ENCODE data around the gene CCDC158.
"Not testable (repeated sequence)": the region's sequence is repeated elsewhere in the genome, so short reads cannot be mapped to it uniquely, and the experiment has no call there.

The CCDC158 gene

DNA sequence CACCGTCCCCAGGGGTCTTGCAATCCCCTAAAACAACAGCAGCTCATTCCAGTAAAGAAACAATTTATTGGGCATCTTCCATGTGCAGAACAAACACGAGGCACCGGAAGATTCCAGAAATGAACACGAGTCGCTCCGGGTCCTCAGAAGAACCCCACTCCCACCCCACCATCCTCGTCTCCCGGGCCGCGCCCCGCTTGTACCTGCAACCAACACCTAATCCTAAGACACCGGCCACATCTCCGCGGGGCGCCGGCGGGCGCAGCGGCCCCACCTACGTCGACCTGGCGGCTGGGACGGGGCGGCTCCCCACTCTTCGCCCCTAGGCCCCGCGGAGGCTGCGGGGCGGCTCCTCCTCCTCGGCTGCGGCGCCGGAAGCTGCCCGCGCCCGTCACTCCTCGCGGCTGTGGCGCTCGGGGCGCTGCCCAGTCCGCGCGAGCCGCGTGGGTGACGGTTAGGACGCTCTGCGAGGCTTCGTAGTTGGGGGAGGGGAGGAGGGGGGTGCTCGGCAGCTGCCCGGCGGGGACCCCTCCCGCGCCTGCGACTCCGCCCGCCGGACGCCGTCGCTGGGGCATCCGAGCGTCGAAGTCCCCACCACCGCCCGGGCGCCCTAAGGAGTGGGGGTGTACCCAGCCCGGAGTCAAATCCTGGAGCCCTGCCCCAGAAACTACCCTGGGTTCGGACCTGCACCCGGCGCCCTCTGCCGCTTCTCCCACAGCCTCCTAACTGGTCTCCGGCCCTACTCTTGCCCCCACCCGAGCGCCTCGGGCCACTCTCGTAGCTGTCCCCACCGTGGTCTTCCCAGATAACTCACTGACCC is at the start of gene CCDC158:
Gene CCDC158 (minus strand): TSS at position 380 of the 820 bp plus-strand sequence. CDS start 17,934 bp downstream, outside the sequence.
- H3K4me3 ChIP-seq (ENCODE audit: low read depth, low read length) = peak within 1 kb of the TSS; percentile 50
- DNase-seq (ENCODE audit: low read depth) = no peak

GRCh38 chr4:76470532-76470931 is 49.6 kb upstream of the CCDC158 start:
- H3K4me3 ChIP-seq (ENCODE audit: low read depth, low read length) = no peak overlapping the region
- no peak for DNase-seq (ENCODE audit: low read depth)

GRCh38 chr4:76470064-76470463 is 49.1 kb upstream of the CCDC158 start:
- no peak for DNase-seq (ENCODE audit: low read depth)
- no peak overlapping the region for H3K4me3 ChIP-seq (ENCODE audit: low read depth, low read length)

DNA sequence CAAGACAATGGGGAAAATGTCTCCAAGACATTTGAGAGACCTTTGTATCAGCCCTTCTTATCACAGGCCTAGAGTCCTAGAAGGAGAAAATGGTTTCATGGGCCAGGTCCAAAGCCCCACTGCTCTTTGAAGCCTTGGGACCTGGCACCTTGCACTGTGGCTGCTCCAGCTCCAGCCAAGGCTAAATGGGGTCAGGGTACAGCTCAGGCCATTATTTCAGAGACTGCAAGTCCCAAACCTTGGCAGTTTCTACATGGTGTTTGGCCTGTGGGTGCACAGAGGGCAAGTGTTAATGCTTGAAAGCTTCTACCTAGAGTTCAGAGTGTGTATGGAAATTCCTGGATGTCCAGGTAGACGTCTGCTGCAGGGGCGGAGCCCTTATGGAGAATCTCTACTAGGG is 42.6 kb upstream of the CCDC158 start:
- DNase-seq (ENCODE audit: low read depth) = no peak
- no peak overlapping the region for H3K4me3 ChIP-seq (ENCODE audit: low read depth, low read length)

GRCh38 chr4:76459291-76459723 is 38.4 kb upstream of the CCDC158 start:
- no peak overlapping the region for H3K4me3 ChIP-seq (ENCODE audit: low read depth, low read length)

DNA sequence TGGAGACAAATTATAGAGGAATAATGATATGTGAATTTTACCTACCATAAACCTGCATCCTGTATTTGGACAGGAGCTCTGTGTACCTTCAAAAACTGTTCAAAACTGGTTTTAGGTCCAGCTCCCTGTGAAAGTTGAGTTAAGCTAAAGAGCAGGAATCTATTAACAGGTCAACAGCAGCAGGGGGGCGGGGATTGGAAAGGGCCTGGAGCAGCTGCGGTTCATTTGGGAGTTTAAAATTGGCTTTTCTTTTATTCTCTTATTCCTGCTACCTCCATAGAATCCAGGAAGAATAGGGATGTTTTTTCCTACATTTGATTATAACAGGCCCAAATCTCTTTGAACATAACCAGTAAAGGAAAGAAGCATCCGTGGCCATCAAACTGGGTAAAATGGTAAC is 37.9 kb upstream of the CCDC158 start:
- H3K4me3 ChIP-seq (ENCODE audit: low read depth, low read length) = no peak overlapping the region
- DNase-seq (ENCODE audit: low read depth) = no peak

More at GRCh38 chr4:76459291-76459723, 38.4 kb upstream of the CCDC158 start:
- no peak for DNase-seq (ENCODE audit: low read depth)

- DNase-seq (ENCODE audit: low read depth) = no peak
- H3K4me3 ChIP-seq (ENCODE audit: low read depth, low read length) = no peak overlapping the region
Measured at GRCh38 chr4:76458297-76458696, 37.4 kb upstream of the CCDC158 start.

GRCh38 chr4:76457885-76458284 is 36.9 kb upstream of the CCDC158 start:
- no peak overlapping the region for H3K4me3 ChIP-seq (ENCODE audit: low read depth, low read length)
- DNase-seq (ENCODE audit: low read depth) = no peak

GRCh38 chr4:76454073-76454472 is 33.1 kb upstream of the CCDC158 start:
- DNase-seq (ENCODE audit: low read depth); H3K4me3 ChIP-seq (ENCODE audit: low read depth, low read length): not testable (repeated sequence)

DNA sequence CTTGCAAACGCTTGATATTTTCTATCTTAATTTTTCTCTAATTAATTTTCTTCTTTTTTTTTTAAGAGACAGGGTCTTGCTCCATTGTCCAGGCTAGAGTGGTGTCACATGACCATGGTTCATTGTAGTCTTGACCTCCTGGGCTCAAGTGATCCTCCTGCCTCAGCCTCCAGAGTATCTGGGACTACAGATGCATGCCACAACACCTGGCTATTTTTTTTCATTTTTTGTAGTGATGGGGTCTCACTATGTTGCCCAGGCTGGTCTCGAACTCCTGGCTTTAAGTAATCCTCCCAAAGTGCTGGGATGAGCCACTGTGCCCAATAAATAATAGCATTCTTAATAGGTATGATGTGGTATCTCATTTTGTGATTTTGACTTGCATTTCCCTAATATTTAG is 32.3 kb upstream of the CCDC158 start:
- DNase-seq (ENCODE audit: low read depth) = no peak
- no peak overlapping the region for H3K4me3 ChIP-seq (ENCODE audit: low read depth, low read length)

DNA sequence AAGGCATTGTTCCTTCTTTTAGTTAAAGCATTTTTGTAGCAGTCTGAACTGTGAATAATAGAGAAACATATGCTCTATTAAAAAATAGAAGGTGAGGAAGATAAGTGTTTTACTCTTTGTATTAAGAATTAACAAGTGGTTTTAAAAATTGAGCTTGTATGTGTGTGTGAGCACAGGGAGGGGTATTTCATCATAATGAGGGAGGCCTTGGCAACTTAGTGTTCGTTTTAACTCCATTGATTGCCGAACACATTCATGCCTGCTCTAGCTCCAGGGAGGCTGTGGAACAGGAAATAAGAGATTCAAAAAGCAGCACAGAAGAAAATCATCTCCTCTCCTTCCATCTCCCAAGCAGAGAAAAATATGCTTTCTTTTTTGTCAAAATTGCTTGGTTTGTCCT is 28.9 kb upstream of the CCDC158 start:
- no peak overlapping the region for H3K4me3 ChIP-seq (ENCODE audit: low read depth, low read length)

DNA sequence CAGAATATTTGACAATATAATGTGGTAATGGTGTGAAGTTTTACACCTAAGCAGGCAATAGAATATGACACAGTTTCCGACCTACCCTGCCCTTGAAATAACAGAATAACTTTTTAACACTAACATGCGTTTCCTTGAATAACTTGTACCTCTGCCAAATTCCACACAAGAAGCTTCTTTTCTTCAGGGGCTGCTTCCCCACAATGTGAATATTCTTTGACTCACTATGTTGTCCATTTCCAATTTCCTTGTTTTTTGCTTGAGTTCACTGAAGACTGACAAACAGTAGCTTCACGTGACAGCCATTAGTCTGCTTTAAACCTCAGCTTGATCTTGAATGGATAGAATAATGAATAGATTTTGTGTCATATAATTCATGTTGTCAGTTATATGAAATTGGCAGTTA is 28.4 kb upstream of the CCDC158 start:
- no peak for DNase-seq (ENCODE audit: low read depth)
- no peak overlapping the region for H3K4me3 ChIP-seq (ENCODE audit: low read depth, low read length)

More for the DNA sequence above, 28.9 kb upstream of the CCDC158 start:
- no peak for DNase-seq (ENCODE audit: low read depth)

- DNase-seq (ENCODE audit: low read depth) = no peak
- H3K4me3 ChIP-seq (ENCODE audit: low read depth, low read length) = no peak overlapping the region
Measured at GRCh38 chr4:76448211-76448610, 27.3 kb upstream of the CCDC158 start.

DNA sequence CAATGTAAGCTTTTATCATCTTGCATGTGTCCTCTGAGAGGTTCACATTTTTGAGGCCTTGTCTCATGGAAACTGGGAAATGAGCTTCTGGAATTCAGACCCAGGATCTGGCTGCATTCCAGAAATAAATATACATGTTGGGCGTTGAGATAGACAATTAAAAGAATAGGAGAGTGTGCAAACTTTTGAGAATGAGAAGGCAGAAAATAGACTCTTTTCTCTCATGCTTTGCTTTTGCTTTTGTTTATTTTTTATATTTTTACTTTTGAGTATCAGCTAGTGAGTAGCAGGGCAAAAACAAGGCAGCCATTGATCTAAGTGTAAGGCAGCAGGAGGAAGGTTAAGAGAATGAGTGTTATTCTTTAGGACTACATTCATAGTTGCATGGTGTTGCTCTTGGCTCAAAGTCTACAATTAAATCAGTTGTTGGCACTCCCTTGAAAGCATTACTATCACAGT is 26.5 kb upstream of the CCDC158 start:
- no peak overlapping the region for H3K4me3 ChIP-seq (ENCODE audit: low read depth, low read length)
- DNase-seq (ENCODE audit: low read depth) = no peak

DNA sequence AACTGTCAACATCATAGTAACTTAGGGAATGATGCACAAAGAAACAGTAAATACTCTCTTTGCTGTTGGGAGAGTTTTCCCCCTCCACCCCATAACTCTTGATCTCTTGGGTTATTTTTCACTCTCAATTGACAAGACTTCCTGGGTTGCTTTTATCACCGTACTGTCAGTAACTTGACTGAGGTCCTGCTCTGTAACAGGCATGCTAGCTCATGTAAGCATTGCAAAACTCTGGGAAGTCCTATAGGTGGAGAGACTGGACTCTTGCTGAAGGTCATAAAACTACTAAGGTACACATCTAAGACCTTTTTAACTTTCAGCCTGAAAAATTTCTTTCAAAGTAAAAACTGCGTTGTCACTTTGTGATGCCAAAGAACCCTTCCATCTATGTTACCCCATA is 25.0 kb upstream of the CCDC158 start:
- DNase-seq (ENCODE audit: low read depth) = no peak

GRCh38 chr4:76443376-76443775 is 22.4 kb upstream of the CCDC158 start:
- H3K4me3 ChIP-seq (ENCODE audit: low read depth, low read length) = no peak overlapping the region
- DNase-seq (ENCODE audit: low read depth) = no peak

More for the DNA sequence above, 25.0 kb upstream of the CCDC158 start:
- H3K4me3 ChIP-seq (ENCODE audit: low read depth, low read length) = no peak overlapping the region

- no peak overlapping the region for H3K4me3 ChIP-seq (ENCODE audit: low read depth, low read length)
- DNase-seq (ENCODE audit: low read depth) = no peak
Measured at GRCh38 chr4:76442807-76443206, 21.9 kb upstream of the CCDC158 start.

- no peak for DNase-seq (ENCODE audit: low read depth)
- no peak overlapping the region for H3K4me3 ChIP-seq (ENCODE audit: low read depth, low read length)
Measured at GRCh38 chr4:76441881-76442280, 20.9 kb upstream of the CCDC158 start.

GRCh38 chr4:76439491-76439890 is 18.6 kb upstream of the CCDC158 start:
- no peak for DNase-seq (ENCODE audit: low read depth)

DNA sequence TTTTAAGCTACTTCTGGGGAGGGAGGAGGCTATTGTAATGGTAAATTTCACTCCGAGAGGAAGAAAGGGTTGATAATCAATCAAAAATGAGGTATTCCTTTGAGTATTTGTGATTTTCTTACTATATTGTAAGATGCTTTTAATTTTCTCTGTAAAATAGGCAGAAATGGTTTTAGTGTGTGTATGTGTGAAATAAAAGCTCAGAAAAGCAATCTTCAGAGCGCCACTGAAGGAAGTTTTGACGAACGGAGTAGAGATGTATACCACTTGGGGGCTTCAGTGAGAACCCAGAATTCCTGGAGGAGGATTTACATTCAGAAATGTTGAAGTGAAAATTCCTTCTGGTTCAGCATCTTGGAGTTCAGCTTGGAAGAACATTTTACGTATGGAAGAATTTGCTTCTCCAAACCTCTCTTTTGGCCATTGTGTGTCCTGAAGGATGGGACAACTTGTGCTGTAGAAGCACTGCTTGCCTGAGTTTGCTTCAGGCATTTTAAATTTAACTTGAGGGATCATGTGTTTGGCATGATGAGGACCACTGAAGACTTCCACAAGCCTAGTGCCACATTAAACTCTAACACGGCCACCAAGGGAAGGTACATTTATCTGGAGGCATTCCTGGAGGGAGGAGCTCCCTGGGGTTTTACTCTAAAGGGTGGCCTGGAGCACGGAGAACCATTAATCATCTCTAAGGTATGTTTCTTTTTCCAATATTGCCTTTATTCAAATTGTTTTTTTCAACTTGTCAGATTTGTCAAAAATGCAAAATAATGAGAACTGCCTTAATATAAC is 14.8 kb upstream of the CCDC158 start:
- peak overlapping the region; percentile 12 for H3K4me3 ChIP-seq (ENCODE audit: low read depth, low read length)
- DNase-seq (ENCODE audit: low read depth) = no peak

More at GRCh38 chr4:76439491-76439890, 18.6 kb upstream of the CCDC158 start:
- H3K4me3 ChIP-seq (ENCODE audit: low read depth, low read length) = no peak overlapping the region
